Measurements from ENCODE around the gene NFKBIB. TPM values are rescaled to one million over a fixed set of nuclear protein-coding genes. Genes with fewer than 3 reads are reported as not detected.

The NFKBIB gene
- total and polyA plus RNA-seq, 2 of the 13 experiments (the other 11 are each of a cell fraction or from before 2014, with no cell fraction given): 8.6 to 14.9 TPM

DNA sequence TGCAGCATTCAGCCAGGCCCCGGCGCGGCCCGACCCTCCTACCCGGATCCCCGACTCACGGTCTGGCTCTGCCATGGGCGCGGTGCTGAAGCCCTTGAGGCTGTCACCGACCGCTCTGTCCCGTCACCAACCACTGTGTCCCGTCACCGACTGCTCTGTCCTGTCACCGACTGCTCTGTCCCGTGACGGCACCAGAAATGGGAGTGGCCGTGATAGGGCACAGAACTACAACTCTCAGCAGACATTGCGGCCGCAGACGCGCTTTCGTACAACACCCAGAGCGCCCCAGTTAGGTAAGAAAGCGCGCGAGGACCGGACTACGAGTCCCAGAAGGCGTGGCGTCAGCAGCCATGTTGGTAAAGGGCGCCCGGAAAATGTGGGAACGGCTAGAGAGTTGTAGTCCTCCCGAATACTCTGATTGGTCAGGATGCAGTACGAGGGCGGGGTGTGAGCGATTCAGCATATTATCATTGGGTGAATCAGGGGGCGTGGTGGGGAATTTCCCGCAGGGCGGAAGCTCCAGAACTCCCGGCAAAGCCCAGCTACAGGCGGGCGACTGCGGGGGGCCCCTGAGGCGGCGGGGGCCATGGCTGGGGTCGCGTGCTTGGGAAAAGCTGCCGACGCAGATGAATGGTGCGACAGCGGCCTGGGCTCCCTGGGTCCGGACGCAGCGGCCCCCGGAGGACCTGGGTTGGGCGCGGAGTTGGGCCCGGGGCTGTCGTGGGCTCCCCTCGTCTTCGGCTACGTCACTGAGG, at the start of gene NFKBIB, which contains the start of gene SIRT2 (continued):
- TF ChIP-seq CREM (IDR thresholded peaks at IDR 0.05) (peak; percentile 99), CREM (CRISPR knock-in tag; IDR thresholded peaks at IDR 0.05) (no peak), ZNF761 (CRISPR knock-in tag; conservative IDR thresholded peaks at IDR 0.05) (peak; percentile 79), SP1 (IDR thresholded peaks at IDR 0.05) (no peak), SP1 (CRISPR knock-in tag; IDR thresholded peaks at IDR 0.05) (peak; percentile 89), HMGA1 (CRISPR knock-in tag; conservative IDR thresholded peaks at IDR 0.05) (no peak), FOXP1 (IDR thresholded peaks at IDR 0.05) (no peak), FOXP1 (CRISPR knock-in tag; IDR thresholded peaks at IDR 0.05) (0 out of 2 replicates have a peak, but pooled peaks have one; percentile 36), KLF16 (CRISPR knock-in tag; IDR thresholded peaks at IDR 0.05) (peak in 1 of 2 experiments; percentile 73; a peak in 1 of 4 replicates), POLR2AphosphoS2 (IDR thresholded peaks at IDR 0.05; ENCODE audit: low read depth, low read length) (no peak), FOXK2 (IDR thresholded peaks at IDR 0.05) (peak; percentile 30; the same call in 1 of the 2 replicates), DR1 (CRISPR knock-in tag; IDR thresholded peaks at IDR 0.05) (no peak), SOX6 (IDR thresholded peaks at IDR 0.05) (no peak), SOX6 (CRISPR knock-in tag; IDR thresholded peaks at IDR 0.05) (peak; percentile 37), ZNF496 (CRISPR knock-in tag; IDR thresholded peaks at IDR 0.05; ENCODE audit: insufficient replicate concordance) (no peak), NFYB (CRISPR knock-in tag; IDR thresholded peaks at IDR 0.05) (peak; percentile 100), ZNF569 (CRISPR knock-in tag; IDR thresholded peaks at IDR 0.05; ENCODE audit: borderline replicate concordance) (no peak), PHF20 (CRISPR knock-in tag; IDR thresholded peaks at IDR 0.05) (peak; percentile 68), POLR2A (IDR thresholded peaks at IDR 0.05; ENCODE audit: insufficient read depth in 1 of 2, low read depth in 2 of 2, low read length in 2 of 2) (peak in 1 of 2 experiments; percentile 59; a peak in 2 of 4 replicates), ZNF451 (CRISPR knock-in tag; IDR thresholded peaks at IDR 0.05) (0 out of 2 replicates have a peak, but pooled peaks have one; percentile 35), KMT2B (CRISPR knock-in tag; IDR thresholded peaks at IDR 0.05) (peak; percentile 27; the same call in 1 of the 2 replicates)
- TF ChIP-seq, protein P1, sequence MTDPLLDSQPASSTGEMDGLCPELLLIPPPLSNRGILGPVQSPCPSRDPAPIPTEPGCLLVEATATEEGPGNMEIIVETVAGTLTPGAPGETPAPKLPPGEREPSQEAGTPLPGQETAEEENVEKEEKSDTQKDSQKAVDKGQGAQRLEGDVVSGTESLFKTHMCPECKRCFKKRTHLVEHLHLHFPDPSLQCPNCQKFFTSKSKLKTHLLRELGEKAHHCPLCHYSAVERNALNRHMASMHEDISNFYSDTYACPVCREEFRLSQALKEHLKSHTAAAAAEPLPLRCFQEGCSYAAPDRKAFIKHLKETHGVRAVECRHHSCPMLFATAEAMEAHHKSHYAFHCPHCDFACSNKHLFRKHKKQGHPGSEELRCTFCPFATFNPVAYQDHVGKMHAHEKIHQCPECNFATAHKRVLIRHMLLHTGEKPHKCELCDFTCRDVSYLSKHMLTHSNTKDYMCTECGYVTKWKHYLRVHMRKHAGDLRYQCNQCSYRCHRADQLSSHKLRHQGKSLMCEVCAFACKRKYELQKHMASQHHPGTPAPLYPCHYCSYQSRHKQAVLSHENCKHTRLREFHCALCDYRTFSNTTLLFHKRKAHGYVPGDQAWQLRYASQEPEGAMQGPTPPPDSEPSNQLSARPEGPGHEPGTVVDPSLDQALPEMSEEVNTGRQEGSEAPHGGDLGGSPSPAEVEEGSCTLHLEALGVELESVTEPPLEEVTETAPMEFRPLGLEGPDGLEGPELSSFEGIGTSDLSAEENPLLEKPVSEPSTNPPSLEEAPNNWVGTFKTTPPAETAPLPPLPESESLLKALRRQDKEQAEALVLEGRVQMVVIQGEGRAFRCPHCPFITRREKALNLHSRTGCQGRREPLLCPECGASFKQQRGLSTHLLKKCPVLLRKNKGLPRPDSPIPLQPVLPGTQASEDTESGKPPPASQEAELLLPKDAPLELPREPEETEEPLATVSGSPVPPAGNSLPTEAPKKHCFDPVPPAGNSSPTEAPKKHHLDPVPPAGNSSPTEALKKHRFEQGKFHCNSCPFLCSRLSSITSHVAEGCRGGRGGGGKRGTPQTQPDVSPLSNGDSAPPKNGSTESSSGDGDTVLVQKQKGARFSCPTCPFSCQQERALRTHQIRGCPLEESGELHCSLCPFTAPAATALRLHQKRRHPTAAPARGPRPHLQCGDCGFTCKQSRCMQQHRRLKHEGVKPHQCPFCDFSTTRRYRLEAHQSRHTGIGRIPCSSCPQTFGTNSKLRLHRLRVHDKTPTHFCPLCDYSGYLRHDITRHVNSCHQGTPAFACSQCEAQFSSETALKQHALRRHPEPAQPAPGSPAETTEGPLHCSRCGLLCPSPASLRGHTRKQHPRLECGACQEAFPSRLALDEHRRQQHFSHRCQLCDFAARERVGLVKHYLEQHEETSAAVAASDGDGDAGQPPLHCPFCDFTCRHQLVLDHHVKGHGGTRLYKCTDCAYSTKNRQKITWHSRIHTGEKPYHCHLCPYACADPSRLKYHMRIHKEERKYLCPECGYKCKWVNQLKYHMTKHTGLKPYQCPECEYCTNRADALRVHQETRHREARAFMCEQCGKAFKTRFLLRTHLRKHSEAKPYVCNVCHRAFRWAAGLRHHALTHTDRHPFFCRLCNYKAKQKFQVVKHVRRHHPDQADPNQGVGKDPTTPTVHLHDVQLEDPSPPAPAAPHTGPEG (CRISPR knock-in tag; IDR thresholded peaks at IDR 0.05): no peak
- TF ChIP-seq, protein P2, sequence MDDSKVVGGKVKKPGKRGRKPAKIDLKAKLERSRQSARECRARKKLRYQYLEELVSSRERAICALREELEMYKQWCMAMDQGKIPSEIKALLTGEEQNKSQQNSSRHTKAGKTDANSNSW (CRISPR knock-in tag; IDR thresholded peaks at IDR 0.05; ENCODE audit: borderline replicate concordance): no peak
- TF ChIP-seq, protein P3, sequence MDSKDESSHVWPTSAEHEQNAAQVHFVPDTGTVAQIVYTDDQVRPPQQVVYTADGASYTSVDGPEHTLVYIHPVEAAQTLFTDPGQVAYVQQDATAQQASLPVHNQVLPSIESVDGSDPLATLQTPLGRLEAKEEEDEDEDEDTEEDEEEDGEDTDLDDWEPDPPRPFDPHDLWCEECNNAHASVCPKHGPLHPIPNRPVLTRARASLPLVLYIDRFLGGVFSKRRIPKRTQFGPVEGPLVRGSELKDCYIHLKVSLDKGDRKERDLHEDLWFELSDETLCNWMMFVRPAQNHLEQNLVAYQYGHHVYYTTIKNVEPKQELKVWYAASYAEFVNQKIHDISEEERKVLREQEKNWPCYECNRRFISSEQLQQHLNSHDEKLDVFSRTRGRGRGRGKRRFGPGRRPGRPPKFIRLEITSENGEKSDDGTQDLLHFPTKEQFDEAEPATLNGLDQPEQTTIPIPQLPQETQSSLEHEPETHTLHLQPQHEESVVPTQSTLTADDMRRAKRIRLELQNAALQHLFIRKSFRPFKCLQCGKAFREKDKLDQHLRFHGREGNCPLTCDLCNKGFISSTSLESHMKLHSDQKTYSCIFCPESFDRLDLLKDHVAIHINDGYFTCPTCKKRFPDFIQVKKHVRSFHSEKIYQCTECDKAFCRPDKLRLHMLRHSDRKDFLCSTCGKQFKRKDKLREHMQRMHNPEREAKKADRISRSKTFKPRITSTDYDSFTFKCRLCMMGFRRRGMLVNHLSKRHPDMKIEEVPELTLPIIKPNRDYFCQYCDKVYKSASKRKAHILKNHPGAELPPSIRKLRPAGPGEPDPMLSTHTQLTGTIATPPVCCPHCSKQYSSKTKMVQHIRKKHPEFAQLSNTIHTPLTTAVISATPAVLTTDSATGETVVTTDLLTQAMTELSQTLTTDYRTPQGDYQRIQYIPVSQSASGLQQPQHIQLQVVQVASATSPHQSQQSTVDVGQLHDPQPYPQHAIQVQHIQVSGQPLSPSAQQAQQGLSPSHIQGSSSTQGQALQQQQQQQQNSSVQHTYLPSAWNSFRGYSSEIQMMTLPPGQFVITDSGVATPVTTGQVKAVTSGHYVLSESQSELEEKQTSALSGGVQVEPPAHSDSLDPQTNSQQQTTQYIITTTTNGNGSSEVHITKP (CRISPR knock-in tag; IDR thresholded peaks at IDR 0.05; ENCODE audit: low read depth): peak; percentile 73
